NB4 (cell line): Measurements from ENCODE around the gene KCNQ1.

Experiments used
- MYC ChIP-seq: IDR thresholded peaks from 2 replicates; pipeline ENCODE4 v1.6.1; 2011; ENCODE audit warnings: low read depth, low read length
- POLR2A ChIP-seq: IDR thresholded peaks from 2 replicates; pipeline ENCODE4 v1.6.1; 2011; ENCODE audit warnings: mild to moderate bottlenecking; ENCODE audit not compliant: insufficient read length; ENCODE audit errors: extremely low read depth
- TF ChIP-seq, protein P1 (sequence below): IDR thresholded peaks from one replicate; pipeline ENCODE4 v1.5.1; 2012; ENCODE audit warnings: low read depth, low read length
- TF ChIP-seq, protein P2 (sequence below): IDR thresholded peaks from 2 replicates; pipeline ENCODE4 v1.6.1; 2011; ENCODE audit warnings: low read depth, low read length

DNA sequence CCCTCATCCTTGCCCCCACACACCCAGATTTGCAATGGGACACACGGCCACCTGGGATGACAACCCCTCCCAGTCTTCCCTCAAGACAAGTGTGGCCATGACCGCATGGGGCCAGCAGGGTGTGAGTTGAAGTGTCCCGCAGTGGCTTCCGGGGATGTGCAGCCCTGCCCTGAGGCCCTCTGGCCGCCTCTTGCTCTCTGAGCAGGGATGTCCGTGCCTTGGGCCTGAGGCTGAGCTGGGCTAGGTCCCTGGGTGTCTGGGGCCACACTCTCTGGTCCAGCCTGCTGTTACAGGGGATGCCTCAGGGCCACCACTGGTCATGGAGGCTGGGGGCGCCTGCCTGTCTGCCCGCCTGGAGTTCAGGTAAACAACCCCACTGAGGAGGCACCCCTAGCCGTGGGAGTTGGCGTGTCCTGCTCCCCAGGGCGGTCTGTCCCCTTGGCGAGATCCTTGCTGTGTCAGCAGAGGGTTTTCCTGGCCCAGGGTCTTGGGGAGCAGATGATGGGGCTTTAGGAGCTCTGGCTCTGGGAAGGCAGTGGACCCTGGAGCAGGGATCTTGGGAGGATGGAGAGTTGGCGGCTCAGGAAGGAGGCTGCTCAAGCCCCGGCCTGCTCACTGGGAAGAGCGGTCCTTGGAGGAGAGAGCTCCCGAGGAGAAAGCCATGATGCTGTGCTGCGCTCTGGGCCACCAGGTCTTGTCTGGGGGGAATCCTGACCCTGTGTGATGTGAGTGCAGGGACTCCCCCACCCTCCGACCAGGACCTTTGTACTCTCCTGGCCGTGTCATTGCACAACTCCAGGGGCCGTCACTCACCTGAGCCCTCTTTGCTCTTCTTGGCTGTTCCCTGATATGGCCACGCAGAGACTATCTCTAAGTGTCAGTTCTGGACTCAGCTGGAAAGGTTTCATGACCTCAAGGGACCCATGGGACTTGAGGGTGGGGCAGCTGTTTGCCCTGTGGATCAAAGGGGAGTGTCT, 67.9 kb downstream of the KCNQ1 start:
- TF ChIP-seq POLR2A (no peak), MYC (no peak)
- TF ChIP-seq, protein P1, sequence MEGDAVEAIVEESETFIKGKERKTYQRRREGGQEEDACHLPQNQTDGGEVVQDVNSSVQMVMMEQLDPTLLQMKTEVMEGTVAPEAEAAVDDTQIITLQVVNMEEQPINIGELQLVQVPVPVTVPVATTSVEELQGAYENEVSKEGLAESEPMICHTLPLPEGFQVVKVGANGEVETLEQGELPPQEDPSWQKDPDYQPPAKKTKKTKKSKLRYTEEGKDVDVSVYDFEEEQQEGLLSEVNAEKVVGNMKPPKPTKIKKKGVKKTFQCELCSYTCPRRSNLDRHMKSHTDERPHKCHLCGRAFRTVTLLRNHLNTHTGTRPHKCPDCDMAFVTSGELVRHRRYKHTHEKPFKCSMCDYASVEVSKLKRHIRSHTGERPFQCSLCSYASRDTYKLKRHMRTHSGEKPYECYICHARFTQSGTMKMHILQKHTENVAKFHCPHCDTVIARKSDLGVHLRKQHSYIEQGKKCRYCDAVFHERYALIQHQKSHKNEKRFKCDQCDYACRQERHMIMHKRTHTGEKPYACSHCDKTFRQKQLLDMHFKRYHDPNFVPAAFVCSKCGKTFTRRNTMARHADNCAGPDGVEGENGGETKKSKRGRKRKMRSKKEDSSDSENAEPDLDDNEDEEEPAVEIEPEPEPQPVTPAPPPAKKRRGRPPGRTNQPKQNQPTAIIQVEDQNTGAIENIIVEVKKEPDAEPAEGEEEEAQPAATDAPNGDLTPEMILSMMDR: no peak
- TF ChIP-seq, protein P2, sequence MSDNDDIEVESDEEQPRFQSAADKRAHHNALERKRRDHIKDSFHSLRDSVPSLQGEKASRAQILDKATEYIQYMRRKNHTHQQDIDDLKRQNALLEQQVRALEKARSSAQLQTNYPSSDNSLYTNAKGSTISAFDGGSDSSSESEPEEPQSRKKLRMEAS: no peak
